ENCODE results near the gene CTCFL.

Gene CTCFL

DNA sequence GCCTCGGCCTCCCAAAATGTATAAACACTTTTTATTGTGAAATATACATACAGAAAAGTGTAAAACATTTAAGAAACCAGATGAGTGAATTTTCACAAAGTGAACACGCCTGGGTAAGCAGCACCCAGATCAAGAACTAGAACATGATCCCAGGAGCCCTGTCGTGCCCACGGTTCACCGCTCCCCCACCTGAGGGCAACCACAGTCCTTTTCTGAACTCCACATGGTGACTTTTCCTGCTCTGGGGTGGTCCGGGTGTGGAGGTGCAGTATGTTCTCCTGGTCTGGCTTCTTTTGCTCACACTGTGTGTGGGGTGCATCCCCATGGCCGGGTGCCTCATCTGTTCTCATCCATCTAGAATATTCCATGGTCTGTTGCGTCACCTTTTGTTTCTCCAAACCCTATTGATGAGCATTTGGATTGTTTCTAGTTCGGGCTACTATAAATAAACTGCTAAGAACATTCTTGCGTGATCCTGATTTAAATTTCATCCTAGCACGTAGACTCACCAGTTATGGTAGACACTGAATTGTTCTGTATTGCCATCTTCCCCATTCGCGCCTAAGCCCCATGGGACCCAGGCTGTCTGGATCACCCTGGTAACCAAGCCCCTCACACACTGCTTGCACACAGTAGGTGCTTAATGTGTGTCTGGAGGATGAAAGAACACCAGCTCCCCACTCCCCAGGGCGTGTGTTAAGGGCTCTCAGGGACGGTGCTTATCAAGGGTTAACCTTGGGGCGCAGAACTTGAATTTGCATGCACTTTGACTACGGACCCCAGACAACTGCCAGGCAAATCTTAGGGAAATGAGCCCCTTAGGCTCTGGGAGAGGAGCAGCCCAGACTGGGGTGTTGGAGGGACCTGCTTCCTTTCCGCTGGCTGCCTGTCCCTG is 56.2 kb downstream of the CTCFL start:
- DNase-seq (ENCODE audit: low read depth in 2 of 2, low spot score in 1 of 2): no peak

DNA sequence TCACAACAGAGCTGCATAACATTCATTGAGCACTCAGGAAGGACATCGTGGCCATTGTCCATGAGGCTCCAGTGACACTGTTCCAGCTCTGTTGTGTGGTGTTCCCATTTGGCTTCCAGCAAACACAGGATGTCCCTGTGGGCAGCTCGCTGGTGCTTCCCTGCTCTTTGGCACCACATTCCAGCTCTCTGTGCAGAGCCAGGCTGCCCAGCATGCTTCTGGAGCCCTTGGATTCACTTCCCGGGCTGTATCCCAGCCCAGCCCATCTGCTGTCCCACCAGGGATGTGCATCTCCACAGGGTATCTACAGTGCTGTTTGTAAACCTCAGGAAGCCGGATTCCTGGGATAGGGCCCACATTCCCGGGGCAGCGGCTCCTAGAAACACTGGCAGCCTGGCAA is 57.2 kb downstream of the CTCFL start:
- no peak for DNase-seq (ENCODE audit: low read depth in 2 of 2, low spot score in 1 of 2)

DNA sequence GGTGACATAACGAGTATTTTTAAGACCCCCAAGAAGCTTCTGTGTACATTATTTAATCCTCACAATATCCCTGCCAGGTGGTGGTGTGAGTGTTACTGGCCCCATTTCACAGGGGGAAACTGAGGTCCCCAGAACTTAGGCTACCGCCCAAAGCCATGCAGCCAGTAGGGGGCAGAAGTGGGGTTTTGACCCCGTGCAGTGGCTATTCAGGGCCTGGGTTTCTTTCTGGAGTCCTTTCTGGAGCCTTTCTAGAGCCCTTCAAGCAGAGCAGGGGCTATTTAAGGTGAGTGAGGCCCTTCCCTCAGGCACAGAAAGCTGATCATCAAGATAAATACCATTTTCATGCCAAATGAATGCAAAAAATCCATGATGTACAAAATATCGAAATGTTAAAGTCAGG is 59.0 kb downstream of the CTCFL start:
- DNase-seq (ENCODE audit: low read depth in 2 of 2, low spot score in 1 of 2): no peak

DNA sequence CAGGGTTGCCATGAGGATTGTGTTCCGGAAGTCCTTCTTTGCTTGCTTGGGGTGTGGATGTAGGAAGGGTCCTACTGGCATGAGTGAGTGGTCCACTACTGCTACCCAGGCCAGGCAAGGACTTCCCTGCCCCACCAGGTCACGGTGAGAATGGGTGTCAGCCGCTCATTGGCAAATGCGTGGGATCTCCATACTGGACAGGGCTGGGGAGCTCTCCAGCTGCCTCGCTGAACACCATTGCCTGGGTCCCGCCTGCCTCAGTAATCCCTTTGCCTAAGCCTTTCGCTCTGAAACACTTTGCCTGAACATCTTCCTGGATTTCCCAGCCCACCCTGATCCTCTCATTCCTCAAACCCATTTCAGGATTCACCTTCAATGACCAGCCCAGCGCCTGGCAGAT is 59.5 kb downstream of the CTCFL start:
- no peak for DNase-seq (ENCODE audit: low read depth in 2 of 2, low spot score in 1 of 2)

DNA sequence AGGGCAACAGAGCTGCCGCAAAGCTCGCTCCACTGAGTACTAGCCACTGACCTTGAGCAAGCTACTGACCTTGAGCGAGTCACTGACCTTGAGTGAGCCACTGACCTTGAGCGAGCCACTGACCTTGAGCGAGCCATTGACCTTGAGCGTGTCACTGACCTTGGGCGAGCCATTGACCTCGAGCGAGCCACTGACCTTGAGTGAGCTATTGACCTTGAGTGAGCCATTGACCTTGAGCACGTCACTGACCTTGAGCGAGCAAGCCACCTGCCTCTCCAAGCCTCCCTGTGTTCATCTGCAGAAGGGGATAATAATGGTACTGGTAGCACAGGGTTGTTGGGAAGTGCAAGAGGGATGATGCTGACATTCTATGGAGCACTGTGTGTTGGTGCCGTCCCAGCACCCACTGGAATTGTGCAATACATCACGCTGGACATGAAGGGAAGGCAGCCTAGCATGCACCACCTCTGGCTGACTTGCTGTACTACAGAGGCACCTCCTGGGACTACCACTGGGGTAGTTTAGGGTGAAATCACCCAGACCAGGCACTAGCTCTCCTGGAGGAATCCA is 60.2 kb downstream of the CTCFL start:
- DNase-seq (ENCODE audit: low read depth in 2 of 2, low spot score in 1 of 2): no peak

DNA sequence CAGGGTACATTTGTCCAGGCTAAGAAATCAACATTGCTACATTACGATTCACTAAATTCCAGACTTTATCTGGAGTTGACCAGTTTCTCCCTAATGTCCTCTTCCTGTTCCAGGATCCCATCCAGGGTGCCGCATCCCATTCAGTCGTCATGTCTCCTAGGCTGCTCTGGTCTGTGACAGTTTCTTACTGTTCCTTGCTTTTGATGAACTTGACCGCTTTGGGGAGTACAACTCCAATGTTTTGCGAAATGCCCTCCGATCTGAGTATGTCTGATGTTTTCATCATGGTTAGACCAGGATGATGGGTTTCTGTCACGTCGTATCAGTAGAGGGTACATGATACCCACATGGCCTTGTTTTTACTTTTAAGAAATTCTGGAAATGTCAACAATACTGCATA is 62.2 kb downstream of the CTCFL start:
- no peak for DNase-seq (ENCODE audit: low read depth in 2 of 2, low spot score in 1 of 2)

DNA sequence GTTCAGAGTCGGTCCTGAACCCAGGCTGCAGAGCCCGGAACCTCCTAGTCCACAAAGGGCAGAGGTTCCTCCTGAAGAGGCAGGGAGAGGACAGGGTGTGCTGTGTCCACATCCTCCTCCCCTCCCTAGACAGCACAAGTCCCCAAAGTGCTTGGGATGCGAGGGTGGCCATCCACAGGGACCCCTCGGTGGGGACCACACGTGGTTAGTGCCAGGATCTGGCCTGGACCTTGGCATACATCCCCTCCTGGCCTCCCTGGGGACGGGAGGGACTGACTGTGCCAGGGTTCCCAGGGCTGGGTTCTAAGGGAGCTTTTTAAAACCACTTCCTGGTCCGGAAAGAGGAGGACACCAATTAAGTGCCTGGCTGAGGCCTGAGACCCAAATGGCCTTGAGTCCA is 63.2 kb downstream of the CTCFL start:
- DNase-seq (ENCODE audit: low read depth in 2 of 2, low spot score in 1 of 2): no peak

DNA sequence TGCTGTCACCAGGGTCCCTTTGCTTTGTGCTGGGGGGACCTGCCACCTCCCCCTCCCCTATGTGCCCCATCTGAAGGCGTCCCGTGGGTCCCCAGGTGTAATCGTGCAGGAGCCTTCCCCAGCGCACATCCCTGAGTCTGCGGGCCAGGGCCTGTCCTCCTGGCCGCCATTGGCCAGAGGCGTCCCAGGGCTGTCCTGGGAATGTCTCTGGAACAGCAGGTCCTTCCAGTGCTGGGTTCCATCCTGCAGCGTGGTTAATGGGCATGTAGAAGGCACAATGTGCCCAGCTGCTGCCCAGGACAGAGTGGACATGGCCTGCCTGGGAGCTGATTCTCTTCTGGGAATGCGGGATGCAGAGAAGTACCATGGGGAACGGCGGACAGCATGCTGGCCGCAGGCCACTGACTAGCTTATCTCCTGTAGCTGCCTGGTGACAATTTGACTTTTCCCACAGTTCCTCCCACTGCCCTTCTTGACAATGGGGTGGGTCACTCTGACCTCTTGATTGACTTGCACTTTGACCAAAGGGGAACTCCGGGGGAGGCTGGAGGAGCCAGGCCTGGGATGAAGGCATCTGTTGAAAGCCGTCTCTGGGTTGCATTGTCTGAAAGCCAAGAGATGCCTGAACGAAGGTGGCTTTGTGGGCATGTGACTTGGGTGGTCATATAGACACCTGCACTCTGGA is 64.0 kb downstream of the CTCFL start:
- no peak for DNase-seq (ENCODE audit: low read depth in 2 of 2, low spot score in 1 of 2)

DNA sequence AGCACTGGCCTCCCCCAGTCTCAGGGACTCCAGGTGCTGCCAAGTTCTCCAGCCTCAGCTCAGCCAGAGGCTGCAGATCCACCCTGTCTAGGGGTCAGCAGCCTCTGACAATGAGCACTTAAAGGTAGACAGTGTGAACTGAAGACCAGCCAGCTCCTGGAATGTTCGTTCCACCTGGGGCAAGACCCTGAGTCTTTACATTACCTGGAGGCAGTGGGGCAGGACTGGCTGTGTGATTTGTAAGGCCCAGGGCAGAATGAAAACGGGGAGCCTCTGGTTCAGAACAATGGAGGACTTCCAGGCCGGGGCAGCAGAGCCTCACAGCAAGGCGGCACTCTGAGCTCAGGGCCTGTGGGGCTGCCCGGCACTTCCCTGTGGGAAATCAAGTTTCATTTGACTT is 65.0 kb downstream of the CTCFL start:
- no peak for DNase-seq (ENCODE audit: low read depth in 2 of 2, low spot score in 1 of 2)

DNA sequence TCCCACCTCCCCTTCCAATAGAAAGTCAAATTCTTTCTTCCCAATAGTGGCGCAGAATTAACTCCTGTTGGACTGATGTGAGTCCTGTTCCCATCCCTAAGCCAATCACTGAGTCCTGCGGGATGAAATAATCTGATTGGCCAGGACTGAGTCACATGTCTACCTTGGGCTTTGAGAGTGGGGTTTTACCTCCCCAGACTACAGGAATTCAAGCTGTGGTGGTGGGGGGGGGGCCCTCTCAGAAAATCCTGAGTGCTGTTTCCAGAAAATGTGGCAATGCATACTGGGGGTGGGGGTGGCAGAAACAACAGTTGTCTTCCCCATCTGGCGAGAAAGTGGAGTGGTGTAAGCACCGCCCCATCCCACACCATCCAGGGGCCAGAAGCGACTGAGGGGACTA is 65.7 kb downstream of the CTCFL start:
- DNase-seq (ENCODE audit: low read depth in 2 of 2, low spot score in 1 of 2): no peak

DNA sequence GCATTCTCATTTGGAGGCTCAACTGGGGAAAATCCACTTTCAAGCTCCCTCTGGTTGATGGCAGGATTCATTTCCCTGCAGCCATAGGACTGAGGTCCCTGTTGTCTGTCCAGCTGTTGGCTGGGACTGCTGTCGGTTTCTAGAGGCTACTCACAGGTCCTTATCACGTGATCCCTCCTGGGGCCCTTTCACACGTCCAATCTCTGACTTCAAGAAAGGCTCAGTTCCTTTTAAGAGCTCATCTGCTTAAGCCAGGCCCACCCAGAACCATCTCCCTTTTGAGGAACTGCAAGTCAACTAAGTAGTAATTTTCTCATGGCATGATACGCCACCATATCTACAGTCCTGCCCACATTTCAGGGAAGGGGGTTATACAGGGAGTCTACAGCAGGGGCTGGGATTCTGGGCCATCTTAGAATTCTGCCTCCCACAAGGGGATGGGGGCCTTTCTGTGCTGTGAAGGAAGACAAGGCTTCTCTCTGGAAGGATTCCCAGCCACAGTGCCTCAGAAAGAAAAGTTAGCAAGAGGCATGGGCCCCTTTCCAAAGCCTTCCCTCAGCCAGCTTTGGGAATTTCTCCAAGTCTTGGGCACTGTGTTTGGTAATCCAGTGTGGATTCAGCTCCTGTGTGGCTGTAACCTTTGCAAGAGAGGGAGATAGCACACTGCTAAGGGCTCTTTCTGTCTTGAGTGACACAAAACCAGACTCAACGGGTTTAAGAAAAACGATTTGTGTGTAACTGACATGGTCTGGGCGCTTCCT is 66.4 kb downstream of the CTCFL start:
- no peak for DNase-seq (ENCODE audit: low read depth in 2 of 2, low spot score in 1 of 2)

DNA sequence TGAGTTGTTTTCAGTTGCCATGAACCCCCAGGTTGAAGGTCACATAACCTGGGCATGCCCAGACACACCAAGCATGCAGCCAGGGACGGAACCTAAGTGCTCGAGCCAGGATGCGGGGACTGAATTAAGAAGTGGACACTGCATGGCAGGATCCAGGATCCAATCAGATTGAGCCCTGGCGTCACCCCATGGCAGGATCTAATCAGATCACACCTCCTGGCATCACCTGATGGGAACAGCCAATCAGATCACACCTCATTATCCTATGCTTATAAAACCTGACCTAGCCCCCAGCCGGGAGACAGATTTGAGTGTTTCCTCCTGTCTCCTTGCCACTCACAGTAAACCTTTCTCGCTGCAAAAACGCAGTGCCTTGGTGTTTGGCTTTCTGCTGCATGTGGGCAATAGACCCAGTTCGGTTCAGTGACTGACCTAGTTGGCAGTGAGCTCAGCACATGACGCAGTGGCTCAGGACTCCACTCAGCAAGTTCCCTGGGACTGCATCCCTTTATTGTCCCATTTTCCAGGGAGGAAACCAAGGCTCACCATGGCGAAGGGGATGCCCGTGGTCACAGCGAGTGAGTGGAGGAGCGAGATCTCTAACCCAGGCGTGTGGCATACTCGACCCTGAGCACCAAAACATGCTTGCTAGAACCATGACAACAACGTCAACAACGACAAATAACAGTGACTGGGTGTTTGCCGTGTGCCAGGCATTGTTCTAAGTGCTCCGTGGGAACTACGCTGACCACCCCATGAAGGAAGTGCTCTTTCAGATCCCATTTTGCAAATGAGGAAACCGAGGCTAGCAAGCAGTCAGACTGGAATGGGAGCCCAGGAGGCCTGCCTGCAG is 67.5 kb downstream of the CTCFL start:
- no peak for DNase-seq (ENCODE audit: low read depth in 2 of 2, low spot score in 1 of 2)

DNA sequence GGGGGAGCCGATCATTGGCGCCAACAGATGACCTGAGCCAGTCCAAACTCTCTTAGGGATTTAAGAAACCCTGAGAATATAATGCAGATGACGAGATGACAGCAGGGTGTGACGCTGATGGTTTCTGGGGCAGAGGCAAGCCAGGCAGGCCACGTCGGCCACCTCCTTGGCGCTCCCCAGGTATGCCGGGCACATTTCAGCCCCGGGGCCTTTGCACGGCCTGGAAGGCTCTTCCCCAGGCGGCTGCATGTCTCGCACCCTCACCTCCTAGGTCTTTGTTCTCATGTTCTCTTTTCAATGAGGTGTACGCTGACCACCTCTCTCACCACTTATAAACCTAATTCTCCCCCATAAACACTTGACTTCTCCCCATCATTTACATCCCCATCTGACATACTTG is 68.8 kb downstream of the CTCFL start:
- no peak for DNase-seq (ENCODE audit: low read depth in 2 of 2, low spot score in 1 of 2)

DNA sequence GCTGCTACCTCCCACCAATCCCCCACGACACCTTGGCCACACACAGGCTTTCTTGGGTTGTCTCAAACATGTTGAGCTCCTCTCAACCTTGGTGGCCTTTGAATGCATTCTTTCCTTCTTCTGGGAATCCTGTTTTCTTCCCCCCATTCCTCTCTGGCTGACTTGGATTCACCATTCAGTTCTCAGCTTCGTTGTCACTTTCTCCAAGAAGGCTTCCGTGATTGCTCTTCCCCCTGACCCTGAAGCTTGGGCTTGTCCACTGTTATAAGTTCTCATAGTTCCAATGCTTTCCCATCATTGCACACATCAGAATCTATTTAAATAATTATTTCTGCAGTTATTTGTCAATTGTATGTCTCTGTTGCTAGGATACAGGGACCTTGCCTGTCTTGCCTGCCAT is 69.6 kb downstream of the CTCFL start:
- DNase-seq (ENCODE audit: low read depth in 2 of 2, low spot score in 1 of 2): no peak

DNA sequence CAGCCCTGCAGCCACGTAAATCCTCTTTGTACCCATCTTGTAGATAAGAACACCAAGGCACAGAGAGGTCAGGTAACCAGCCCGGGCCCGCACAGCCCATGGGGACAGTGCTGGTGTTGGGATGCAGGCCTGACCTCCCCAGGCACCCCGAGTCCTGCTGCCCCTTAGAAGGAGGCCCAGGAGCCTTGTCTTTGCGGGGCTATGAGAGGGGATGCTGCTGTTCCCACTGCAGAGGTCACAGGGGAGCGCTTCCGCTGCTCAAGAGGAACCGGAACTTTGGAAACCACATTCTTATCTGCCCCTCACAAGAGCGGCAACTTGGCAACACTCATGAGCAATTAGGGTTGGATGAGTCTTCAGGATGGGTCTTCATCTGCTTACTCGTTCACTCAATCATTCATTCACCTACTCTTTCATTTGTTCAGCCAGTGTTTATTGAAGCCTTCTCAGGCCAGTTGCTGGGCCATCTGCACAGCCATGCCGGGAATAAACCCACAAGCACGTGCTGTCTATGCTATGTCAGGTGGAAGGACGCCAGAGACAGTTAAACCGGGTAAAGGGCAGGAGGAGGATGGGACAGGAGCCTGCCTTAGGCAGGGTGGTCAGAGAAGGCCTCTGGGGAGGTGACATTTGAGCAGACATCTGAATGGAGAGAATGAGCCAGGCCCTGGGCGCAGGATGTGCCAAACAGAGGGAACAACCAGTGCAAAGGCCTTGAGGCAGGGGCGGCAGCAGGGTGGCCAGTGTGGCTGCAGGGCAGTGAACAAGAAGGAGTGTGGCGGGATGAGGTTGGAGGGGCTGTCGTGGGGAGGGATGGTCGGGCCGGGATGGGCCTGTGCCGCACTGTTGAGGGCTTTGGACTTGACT is 72.9 kb downstream of the CTCFL start:
- DNase-seq (ENCODE audit: low read depth in 2 of 2, low spot score in 1 of 2): no peak

DNA sequence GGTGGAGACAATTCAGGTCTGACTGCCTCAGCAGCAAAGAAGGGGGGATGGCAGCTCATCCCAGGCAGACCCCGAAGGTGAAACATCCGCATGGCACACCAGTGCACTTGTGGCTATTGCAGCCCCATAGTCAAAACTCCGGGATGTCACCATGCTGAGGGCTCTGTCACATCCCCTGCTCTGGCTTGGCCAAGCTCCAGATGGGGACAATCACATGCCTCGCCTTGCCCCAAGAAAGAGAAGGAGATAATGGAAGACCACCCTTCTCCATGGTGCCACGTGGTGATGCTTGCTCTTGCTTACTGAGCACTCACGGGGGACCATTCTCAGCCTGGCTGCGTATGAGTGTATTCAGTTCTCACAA is 73.5 kb downstream of the CTCFL start:
- no peak for DNase-seq (ENCODE audit: low read depth in 2 of 2, low spot score in 1 of 2)

DNA sequence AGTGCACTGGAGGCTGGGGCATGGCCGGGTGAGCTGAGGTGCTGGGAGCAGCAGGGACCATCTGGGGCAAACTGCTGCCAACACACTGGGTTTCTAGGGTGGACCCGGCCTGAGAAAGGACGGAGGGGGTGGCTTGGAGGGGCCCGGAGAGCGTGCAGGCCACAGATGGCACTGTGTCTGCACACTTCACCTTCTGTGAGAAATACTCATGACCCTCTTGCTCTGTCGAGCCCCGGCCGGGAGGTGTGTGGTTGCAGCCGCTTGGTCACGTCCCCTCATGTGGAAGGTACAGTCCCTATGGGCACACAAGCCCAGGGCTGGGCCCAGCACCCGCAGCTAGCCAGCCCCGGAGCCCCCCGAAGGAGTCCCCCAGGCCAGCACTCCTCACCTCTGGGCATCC is 74.0 kb downstream of the CTCFL start:
- no peak for DNase-seq (ENCODE audit: low read depth in 2 of 2, low spot score in 1 of 2)

DNA sequence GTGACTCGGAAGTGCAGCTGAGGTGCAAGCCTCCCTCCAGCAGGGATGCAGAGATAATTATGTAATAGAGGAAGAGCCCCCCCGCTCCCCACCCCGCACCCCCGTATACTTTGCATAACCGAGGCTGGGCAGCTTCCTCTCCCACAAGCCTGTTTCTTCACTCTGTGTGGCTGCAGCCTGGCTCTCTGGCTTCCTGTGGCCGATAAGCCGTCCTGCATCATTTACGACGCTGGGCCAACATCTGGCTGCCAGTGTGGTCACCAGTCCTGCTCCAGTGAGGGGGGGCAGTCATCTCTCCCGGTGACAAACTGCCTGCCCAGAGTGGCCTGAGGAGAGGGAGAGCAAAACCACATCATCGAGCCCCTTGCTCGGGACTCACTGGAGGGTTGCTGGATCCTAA is 74.5 kb downstream of the CTCFL start:
- DNase-seq (ENCODE audit: low read depth in 2 of 2, low spot score in 1 of 2): no peak

DNA sequence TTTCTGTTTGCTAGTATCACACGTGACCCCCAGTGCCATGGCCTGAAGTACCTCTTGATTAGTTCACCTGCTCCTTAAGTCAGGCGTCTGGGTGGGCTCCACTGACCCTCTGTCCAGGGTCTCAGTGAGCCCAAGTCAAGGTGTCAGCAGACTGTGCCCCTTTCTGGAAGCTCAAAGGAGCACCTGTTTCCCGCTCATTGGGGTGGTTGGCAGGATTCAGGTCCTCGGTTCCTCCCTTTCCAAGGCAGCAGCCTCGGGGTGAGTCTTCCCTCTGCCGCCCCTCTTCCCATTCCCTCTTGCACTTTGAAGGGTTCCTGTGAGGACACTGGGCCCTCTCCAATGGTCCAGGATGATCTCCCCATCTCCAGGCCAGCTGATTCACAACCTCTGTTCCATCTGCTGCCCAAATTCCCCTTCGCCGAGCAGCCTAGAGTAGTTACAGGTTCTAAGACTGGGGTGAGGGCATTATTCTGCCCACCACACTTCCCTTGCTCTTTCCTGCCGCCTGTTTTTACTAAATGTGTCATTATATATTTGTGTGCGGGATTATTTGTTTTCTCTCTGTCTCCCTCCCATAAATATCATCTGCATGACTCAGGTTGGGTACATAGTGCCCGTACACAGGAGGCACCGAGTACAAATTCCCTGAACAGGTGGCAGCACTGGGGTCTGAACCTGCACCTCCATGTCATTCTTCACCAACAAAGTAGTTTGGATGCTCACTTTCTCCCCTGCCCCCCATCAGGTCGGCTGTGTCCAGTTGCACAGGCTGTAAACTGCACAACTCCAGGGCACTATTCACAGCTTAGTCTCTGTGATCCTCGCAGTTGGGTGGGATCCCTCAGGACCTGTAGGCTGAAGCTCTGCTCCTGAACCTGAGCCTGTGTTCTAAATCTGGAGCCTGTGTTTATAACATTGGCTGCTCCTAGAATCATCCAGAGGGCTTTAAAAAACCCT is 75.3 kb downstream of the CTCFL start:
- DNase-seq (ENCODE audit: low read depth in 2 of 2, low spot score in 1 of 2): no peak
